OCI-LY1 (cell line): Measurements from ENCODE around the gene TSPAN19.

Experiments
- H2AFZ ChIP-seq: fragments of 200-600 bp; sonication (generic), shearing (Covaris generic); 2 replicates; pipeline ENCODE4 v1.6.0; 2014; ENCODE audit warnings: antibody characterized with exemption, mild to moderate bottlenecking, low read length
- H3F3A ChIP-seq: fragments of 200-600 bp; sonication (generic), shearing (Covaris generic); 2 replicates; pipeline ENCODE4 v1.6.0; 2014; ENCODE audit warnings: mild to moderate bottlenecking, antibody characterized with exemption, low read length, moderate library complexity; ENCODE audit not compliant: insufficient read depth
- H3K27ac ChIP-seq: fragments of 200-600 bp; sonication (generic); 2 replicates; pipeline ENCODE4 v1.5.1; 2014; ENCODE audit warnings: low read length, mixed run types, mild to moderate bottlenecking, low read depth; ENCODE audit not compliant: poor library complexity, severe bottlenecking
- H3K27me3 ChIP-seq: fragments of 200-600 bp; sonication (generic); 2 replicates; pipeline ENCODE4 v1.6.0; 2014; ENCODE audit warnings: antibody characterized with exemption, mild to moderate bottlenecking, low read length, moderate library complexity; ENCODE audit not compliant: insufficient read depth
- H3K36me3 ChIP-seq: fragments of 200-600 bp; sonication (generic); 2 replicates; pipeline ENCODE4 v1.6.1; 2014; ENCODE audit warnings: mild to moderate bottlenecking, antibody characterized with exemption, low read length, moderate library complexity, mixed read lengths; ENCODE audit not compliant: insufficient read depth
- H3K4me1 ChIP-seq: fragments of 200-600 bp; sonication (generic); 2 replicates; pipeline ENCODE4 v1.5.1; 2014; ENCODE audit warnings: mild to moderate bottlenecking, low read length, moderate library complexity; ENCODE audit not compliant: insufficient read depth, severe bottlenecking
- H3K4me2 ChIP-seq: fragments of 200-600 bp; sonication (generic), shearing (Covaris generic); 2 replicates; pipeline ENCODE4 v1.6.1; 2014; ENCODE audit warnings: low read length
- H3K4me3 ChIP-seq: fragments of 200-600 bp; sonication (generic); 2 replicates; pipeline ENCODE4 v1.5.1; 2014; ENCODE audit warnings: low read length, low read depth, mild to moderate bottlenecking, mixed read lengths; ENCODE audit not compliant: poor library complexity, severe bottlenecking
- H3K79me2 ChIP-seq: fragments of 200-600 bp; shearing (Covaris generic); 2 replicates; pipeline ENCODE4 v1.6.1; 2016; ENCODE audit warnings: mixed run types, low read length, mixed read lengths; ENCODE audit not compliant: insufficient read depth
- H3K9ac ChIP-seq: fragments of 200-600 bp; sonication (generic), shearing (Covaris generic); 2 replicates; pipeline ENCODE4 v1.6.1; 2014; ENCODE audit warnings: mild to moderate bottlenecking, low read length, mixed read lengths
- H3K9me2 ChIP-seq: fragments of 200-600 bp; sonication (generic), shearing (Covaris generic); 2 replicates; pipeline ENCODE4 v1.6.1; 2014; ENCODE audit warnings: low read depth, mild to moderate bottlenecking, low read length, mixed read lengths
- H3K9me3 ChIP-seq: fragments of 200-600 bp; shearing (Covaris generic); 2 replicates; pipeline ENCODE4 v1.6.1; 2014; ENCODE audit warnings: low read length, mixed read lengths
- H4K20me1 ChIP-seq: fragments of 200-600 bp; sonication (generic), shearing (Covaris generic); 2 replicates; pipeline ENCODE4 v1.6.0; 2016; ENCODE audit warnings: mild to moderate bottlenecking, low read length; ENCODE audit not compliant: insufficient read depth
- EZH2 ChIP-seq: fragments of 200-600 bp; sonication (generic), shearing (Covaris generic); IDR thresholded peaks from 2 replicates; pipeline ENCODE4 v1.8.0; 2017; ENCODE audit warnings: borderline replicate concordance, mixed run types, mild to moderate bottlenecking, antibody characterized with exemption, low read length, moderate library complexity, mixed read lengths
- TF ChIP-seq, protein P1 (sequence below): fragments of 200-600 bp; sonication (generic), shearing (Covaris generic); IDR thresholded peaks from 2 replicates; pipeline ENCODE4 v1.5.1; 2017; ENCODE audit warnings: mild to moderate bottlenecking, antibody characterized with exemption, low read length, moderate library complexity, mixed read lengths

Gene TSPAN19

DNA sequence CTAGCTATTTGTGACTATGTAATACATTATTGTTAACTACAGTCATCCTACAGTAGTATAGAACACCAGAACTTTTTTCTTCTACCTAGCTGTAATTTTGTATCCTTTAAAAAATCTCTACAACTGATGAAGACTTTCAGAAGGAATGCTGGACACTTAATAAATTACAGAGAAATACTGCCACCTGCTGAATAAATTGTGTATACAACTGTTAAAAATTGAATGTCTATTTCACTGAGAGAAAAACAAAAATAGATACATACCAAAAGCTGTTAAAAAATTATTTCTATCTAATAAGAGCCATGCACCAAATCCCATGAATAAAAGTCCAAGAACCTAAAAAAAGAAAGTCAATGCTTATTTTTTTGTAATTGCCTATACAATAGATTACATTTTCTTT is 6.6 kb downstream of the TSPAN19 start:
- H3K4me1 ChIP-seq = no peaks in the 10 kb centered on the region
- no peak overlapping the region for H3K9ac ChIP-seq
- H4K20me1 ChIP-seq = no peaks in the 10 kb centered on the region
- TF ChIP-seq EZH2 = no peak
- TF ChIP-seq, protein P1, sequence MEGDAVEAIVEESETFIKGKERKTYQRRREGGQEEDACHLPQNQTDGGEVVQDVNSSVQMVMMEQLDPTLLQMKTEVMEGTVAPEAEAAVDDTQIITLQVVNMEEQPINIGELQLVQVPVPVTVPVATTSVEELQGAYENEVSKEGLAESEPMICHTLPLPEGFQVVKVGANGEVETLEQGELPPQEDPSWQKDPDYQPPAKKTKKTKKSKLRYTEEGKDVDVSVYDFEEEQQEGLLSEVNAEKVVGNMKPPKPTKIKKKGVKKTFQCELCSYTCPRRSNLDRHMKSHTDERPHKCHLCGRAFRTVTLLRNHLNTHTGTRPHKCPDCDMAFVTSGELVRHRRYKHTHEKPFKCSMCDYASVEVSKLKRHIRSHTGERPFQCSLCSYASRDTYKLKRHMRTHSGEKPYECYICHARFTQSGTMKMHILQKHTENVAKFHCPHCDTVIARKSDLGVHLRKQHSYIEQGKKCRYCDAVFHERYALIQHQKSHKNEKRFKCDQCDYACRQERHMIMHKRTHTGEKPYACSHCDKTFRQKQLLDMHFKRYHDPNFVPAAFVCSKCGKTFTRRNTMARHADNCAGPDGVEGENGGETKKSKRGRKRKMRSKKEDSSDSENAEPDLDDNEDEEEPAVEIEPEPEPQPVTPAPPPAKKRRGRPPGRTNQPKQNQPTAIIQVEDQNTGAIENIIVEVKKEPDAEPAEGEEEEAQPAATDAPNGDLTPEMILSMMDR = peak; percentile 54
- no peak overlapping the region for H3K27ac ChIP-seq
- no peaks in the 10 kb centered on the region for H3K36me3 ChIP-seq
- no peaks in the 10 kb centered on the region for H3K27me3 ChIP-seq
- no peak overlapping the region for H3K4me3 ChIP-seq
- no peaks in the 10 kb centered on the region for H3K9me2 ChIP-seq
- no peaks in the 10 kb centered on the region for H3K79me2 ChIP-seq
- H3K4me2 ChIP-seq = no peak overlapping the region
- no peak overlapping the region for H2AFZ ChIP-seq
- no peaks in the 10 kb centered on the region for H3K9me3 ChIP-seq
- no peaks in the 10 kb centered on the region for H3F3A ChIP-seq

DNA sequence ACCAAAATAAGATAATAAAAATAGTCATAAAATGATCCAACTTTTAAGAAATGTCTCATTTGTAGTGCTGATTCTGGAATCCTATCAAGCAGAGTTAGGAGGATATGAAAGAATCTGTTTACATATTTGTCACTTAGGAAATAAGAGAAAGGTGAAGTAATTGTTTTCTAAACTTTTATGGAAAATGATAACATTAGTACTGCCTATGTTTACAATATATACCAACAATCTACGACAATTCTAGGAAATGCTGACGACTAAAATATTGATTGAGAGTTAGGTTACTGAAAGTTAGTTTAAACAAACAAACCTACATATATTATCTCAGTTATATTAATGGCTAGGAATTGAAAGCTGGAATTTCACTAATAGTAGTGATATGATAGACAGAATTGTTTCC is 18.0 kb downstream of the TSPAN19 start:
- Histone ChIP-seq H3K4me2 (no peak overlapping the region), H3K9me3 (no peaks in the 10 kb centered on the region), H3F3A (no peaks in the 10 kb centered on the region), H3K36me3 (no peaks in the 10 kb centered on the region), H3K27ac (no peak overlapping the region), H3K4me3 (no peak overlapping the region), H3K9me2 (no peaks in the 10 kb centered on the region), H3K9ac (no peak overlapping the region), H3K27me3 (no peaks in the 10 kb centered on the region), H2AFZ (no peak overlapping the region), H3K4me1 (no peaks in the 10 kb centered on the region), H3K79me2 (no peaks in the 10 kb centered on the region), H4K20me1 (no peaks in the 10 kb centered on the region)
- TF ChIP-seq EZH2 = no peak
- TF ChIP-seq, protein P1 = no peak

DNA sequence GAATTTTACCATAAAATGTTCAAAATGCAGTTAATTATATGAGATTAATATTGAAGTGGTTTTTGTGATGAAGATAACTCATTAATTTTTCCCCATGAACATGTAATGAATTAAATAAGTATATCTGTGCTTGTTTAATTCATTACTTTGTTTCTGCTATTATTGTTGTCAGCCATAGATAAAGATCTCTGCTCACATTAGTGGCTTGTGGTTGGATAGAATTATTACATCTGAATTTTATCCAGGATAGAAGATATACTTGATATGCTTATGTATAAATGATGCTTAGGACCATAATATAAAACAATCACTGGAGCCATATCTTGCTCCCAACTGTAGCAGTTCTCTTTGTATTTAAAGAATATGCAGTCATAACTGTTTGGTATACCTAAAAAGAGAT is 18.5 kb downstream of the TSPAN19 start:
- Histone ChIP-seq H3K27me3 (no peaks in the 10 kb centered on the region), H3K4me2 (no peak overlapping the region), H4K20me1 (no peaks in the 10 kb centered on the region), H3K27ac (no peak overlapping the region), H3K9me2 (no peaks in the 10 kb centered on the region), H3F3A (no peaks in the 10 kb centered on the region), H2AFZ (no peak overlapping the region), H3K36me3 (no peaks in the 10 kb centered on the region), H3K9me3 (no peaks in the 10 kb centered on the region), H3K4me1 (no peaks in the 10 kb centered on the region), H3K9ac (no peak overlapping the region), H3K4me3 (no peak overlapping the region), H3K79me2 (no peaks in the 10 kb centered on the region)
- no peak for TF ChIP-seq EZH2
- TF ChIP-seq, protein P1 = no peak
